ENCODE data around the gene CHN2.

The CHN2 gene

DNA sequence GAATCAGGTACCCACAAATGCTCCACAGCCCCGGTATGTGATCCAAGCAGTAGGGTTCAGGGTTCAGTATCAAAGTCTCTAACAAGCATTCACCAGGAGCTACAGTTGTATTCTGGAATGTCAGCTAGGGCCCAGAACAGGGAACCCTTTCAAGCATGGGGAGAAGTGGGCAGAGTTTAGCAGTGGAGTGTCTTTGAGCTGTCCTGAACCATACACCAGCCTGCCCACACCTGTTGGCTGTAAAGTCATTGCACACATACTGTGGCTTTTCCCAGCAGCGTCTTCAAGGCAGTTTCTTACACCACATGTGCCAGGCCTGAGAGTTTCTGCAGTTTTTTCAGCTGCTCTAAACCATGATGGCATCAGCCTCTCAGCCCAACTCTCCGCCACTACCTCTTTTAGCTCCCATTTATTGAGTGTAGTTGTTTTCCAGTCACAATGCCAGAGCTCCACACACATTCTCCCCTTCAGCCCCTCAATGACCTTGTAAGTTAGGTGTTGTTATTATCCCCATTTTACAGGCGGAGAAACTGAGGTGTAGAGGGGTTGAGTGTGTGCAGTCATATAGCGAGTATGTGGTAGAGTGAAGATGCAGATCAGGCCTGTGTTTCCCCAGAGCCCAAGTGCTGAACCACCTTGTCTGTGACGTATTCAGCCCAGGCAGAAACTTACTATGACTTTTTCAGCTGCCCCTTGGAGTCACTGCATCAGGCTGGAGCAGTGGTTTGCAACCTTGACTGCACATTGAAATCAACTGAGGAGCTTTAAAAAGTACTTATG, 83.1 kb downstream of the CHN2 start:
- H3K9ac ChIP-seq (ENCODE audit: low read depth in 1 of 2, low read length in 2 of 2) = no peak overlapping the region
- no peak overlapping the region for H3K27ac ChIP-seq (ENCODE audit: low read depth, low read length)
- H3K27me3 ChIP-seq (ENCODE audit: control insufficient read depth in 1 of 2, insufficient read depth in 2 of 2, low read length in 2 of 2) = no peaks in the 10 kb centered on the region
- peaks cover 31 to 33% of the 10 kb centered on the region in 2 donors for H3K4me1 ChIP-seq (ENCODE audit: control insufficient read depth in 1 of 2, insufficient read depth in 2 of 2, low read length in 2 of 2)
- H3K9me3 ChIP-seq (ENCODE audit: control insufficient read depth in 1 of 2, low read length in 2 of 2) = no peaks in the 10 kb centered on the region
- H3K36me3 ChIP-seq (ENCODE audit: control insufficient read depth in 1 of 2, insufficient read depth in 2 of 2, low read length in 2 of 2) = no peaks in the 10 kb centered on the region
- no peak overlapping the region for H3K4me3 ChIP-seq (ENCODE audit: low read depth in 1 of 2, low read length in 2 of 2)

DNA sequence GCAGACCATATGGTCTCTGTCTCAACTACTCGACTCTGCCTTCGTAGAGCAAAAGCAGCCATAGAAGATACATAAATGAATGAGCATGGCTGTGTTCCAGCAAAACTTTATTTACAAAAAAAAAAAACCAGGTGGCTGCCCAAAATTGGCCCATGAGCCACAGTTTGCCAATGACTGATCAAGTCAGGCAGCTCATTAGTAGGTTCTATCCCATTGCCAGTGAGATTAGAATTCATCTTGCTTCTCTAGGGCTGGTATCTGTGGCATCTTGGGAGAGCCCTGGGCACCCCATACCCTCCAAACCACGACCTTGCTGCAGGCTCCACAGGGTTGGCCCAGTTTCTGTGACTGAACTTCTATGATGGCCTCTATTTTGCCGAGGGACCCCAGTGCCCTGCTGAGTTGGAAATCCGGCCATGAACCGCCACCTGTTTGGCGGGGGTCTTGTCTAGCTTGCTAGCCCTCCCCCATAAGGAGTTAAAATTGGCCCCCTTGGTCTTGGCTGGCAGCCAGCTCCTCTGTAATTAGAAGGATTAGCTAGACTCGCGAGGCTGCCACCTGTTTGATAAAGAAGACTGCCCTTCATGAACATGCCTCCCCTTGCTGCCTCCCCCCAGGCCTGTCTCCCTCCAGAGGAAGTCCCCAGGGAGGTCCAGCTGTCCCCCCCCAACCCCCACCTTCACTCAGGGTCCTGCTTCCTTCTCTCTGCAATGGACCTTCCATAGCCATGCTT, 83.9 kb downstream of the CHN2 start:
- H3K9me3 ChIP-seq (ENCODE audit: control insufficient read depth in 1 of 2, low read length in 2 of 2) = no peaks in the 10 kb centered on the region
- no peak overlapping the region for H3K27ac ChIP-seq (ENCODE audit: low read depth, low read length)
- no peaks in the 10 kb centered on the region for H3K36me3 ChIP-seq (ENCODE audit: control insufficient read depth in 1 of 2, insufficient read depth in 2 of 2, low read length in 2 of 2)
- H3K4me1 ChIP-seq (ENCODE audit: control insufficient read depth in 1 of 2, insufficient read depth in 2 of 2, low read length in 2 of 2) = peaks cover 31 to 33% of the 10 kb centered on the region in 2 donors
- H3K9ac ChIP-seq (ENCODE audit: low read depth in 1 of 2, low read length in 2 of 2) = no peak overlapping the region
- no peaks in the 10 kb centered on the region for H3K27me3 ChIP-seq (ENCODE audit: control insufficient read depth in 1 of 2, insufficient read depth in 2 of 2, low read length in 2 of 2)
- no peak overlapping the region for H3K4me3 ChIP-seq (ENCODE audit: low read depth in 1 of 2, low read length in 2 of 2)

DNA sequence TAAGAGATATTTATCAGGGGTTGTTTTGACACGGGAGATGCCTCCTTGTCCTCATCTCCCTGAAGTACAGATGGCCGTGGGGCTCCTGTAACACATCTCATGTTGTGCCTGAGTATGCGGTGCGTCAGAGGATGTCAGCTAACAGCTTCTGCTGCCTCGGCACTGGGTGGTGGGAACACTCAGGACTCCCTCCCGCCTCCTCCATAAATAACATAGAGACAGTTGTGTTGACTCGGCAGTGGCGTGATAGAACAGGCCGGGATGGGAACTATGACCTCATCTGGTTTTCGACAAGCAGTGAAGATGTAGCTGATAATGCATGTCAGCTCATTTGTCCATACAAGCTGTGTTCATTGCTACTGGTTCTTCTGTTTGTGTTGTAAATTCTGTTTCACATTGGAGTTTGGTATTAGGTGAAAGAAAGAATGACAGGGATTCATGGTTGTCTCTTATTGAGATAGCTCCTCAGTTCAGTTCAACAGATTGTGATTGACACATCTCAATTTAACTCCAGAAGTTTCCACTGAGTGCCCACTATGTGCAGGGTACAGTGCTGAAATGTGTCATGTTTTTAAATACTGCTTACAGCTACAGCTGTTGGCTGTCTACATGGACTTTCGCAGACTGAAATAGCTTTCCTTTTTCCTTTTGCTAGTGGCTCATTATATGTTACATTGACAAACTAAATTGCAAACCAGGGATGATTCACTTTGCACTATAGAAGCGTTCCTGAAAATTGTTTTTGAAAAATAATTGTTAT, 87.4 kb downstream of the CHN2 start:
- no peaks in the 10 kb centered on the region for H3K9me3 ChIP-seq (ENCODE audit: control insufficient read depth in 1 of 2, low read length in 2 of 2)
- H3K9ac ChIP-seq (ENCODE audit: low read depth in 1 of 2, low read length in 2 of 2) = no peak overlapping the region
- H3K4me3 ChIP-seq (ENCODE audit: low read depth in 1 of 2, low read length in 2 of 2) = no peak overlapping the region
- peaks cover 18 to 19% of the 10 kb centered on the region in 2 donors for H3K4me1 ChIP-seq (ENCODE audit: control insufficient read depth in 1 of 2, insufficient read depth in 2 of 2, low read length in 2 of 2)
- no peak overlapping the region for H3K27ac ChIP-seq (ENCODE audit: low read depth, low read length)
- H3K36me3 ChIP-seq (ENCODE audit: control insufficient read depth in 1 of 2, insufficient read depth in 2 of 2, low read length in 2 of 2) = no peaks in the 10 kb centered on the region
- no peaks in the 10 kb centered on the region for H3K27me3 ChIP-seq (ENCODE audit: control insufficient read depth in 1 of 2, insufficient read depth in 2 of 2, low read length in 2 of 2)

DNA sequence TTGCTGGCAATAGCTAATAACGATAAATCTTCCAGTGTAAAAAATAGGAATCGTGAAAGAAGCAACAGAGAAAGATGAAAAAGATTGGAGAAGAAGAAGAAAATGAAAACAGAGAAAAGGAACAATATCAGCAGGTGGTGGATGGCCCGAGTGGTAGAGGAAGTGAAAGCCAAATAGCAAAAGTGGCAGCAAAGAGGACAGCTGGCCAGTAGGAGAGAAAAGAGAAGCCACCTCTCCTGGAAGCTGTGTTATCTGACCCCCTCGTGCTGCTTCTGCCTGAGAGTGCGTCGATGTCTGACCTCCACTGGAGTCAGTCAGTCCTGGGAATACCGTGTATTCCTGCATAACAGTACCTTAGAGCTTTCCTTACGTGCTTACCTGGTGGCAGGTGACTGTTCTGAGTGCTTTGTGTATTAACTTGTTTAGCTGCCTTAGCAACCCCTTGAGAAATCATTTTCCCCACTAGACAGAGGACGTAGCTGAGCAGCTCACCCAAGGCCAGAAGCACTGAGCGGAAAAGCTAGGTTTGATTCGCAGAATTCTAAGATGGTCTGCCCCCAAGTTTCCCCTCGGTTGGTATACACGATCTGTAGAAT, 88.3 kb downstream of the CHN2 start:
- Histone ChIP-seq H3K9me3 (ENCODE audit: control insufficient read depth in 1 of 2, low read length in 2 of 2) (no peaks in the 10 kb centered on the region), H3K27me3 (ENCODE audit: control insufficient read depth in 1 of 2, insufficient read depth in 2 of 2, low read length in 2 of 2) (no peaks in the 10 kb centered on the region), H3K4me1 (ENCODE audit: control insufficient read depth in 1 of 2, insufficient read depth in 2 of 2, low read length in 2 of 2) (peaks cover 9 to 10% of the 10 kb centered on the region in 2 donors), H3K9ac (ENCODE audit: low read depth in 1 of 2, low read length in 2 of 2) (no peak overlapping the region), H3K4me3 (ENCODE audit: low read depth in 1 of 2, low read length in 2 of 2) (no peak overlapping the region), H3K36me3 (ENCODE audit: control insufficient read depth in 1 of 2, insufficient read depth in 2 of 2, low read length in 2 of 2) (no peaks in the 10 kb centered on the region), H3K27ac (ENCODE audit: low read depth, low read length) (no peak overlapping the region)

DNA sequence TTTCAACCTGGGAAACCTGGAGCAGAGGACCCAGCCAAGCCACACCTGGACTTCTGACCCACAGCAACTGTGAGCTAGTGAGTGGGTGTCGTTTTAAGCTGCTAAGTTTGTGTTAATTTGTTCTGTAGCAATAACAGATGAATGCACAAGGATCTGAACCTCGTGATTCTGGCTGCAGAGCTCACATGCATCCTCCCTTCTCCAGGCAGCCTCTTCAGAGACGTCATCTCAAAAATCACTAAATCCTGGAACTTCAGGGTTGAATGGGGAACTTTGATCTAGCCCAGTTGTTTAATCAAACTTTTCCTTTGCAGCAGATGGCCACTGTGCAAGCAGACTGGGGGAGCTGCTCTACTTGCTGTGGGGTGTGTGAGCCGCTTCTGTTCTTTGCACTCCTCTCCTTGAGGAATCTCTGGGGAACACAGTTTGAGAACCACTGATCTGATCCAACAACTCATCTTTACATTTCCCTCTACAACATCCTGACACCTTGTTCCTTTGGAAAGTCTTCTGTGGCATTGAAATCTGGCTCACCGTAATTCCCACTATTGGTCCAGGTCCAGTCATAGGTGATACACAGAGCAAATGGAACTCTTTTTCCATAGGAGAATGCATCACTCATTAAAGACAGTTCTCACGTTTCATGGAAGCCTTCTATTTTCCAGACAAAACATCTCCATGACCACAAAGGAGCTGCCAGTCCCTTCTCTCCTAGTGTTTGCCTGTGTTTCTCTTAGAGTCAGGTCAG, 90.3 kb downstream of the CHN2 start:
- no peaks in the 10 kb centered on the region for H3K9me3 ChIP-seq (ENCODE audit: control insufficient read depth in 1 of 2, low read length in 2 of 2)
- no peak overlapping the region for H3K27ac ChIP-seq (ENCODE audit: low read depth, low read length)
- H3K27me3 ChIP-seq (ENCODE audit: control insufficient read depth in 1 of 2, insufficient read depth in 2 of 2, low read length in 2 of 2) = no peaks in the 10 kb centered on the region
- no peak overlapping the region for H3K4me3 ChIP-seq (ENCODE audit: low read depth in 1 of 2, low read length in 2 of 2)
- H3K4me1 ChIP-seq (ENCODE audit: control insufficient read depth in 1 of 2, insufficient read depth in 2 of 2, low read length in 2 of 2) = peaks cover 8 to 13% of the 10 kb centered on the region in 2 donors
- H3K9ac ChIP-seq (ENCODE audit: low read depth in 1 of 2, low read length in 2 of 2) = no peak overlapping the region
- no peaks in the 10 kb centered on the region for H3K36me3 ChIP-seq (ENCODE audit: control insufficient read depth in 1 of 2, insufficient read depth in 2 of 2, low read length in 2 of 2)

DNA sequence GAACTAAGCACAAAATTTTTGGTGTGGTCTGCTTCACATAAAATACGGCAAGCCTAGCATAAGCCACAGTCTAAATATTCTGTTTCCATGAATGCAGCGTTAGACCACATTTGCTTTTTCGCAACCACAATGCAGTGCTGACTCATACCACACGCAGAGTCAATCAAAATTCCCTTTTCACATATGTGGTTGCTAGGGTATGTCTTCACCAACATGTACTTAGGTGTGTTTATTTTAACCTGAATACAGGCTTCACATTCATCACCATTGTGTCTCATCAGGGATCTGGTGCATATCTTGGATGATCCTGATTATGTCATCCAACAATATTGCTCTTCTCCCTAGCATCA, 90.8 kb downstream of the CHN2 start:
- Histone ChIP-seq H3K27ac (ENCODE audit: low read depth, low read length) (no peak overlapping the region), H3K36me3 (ENCODE audit: control insufficient read depth in 1 of 2, insufficient read depth in 2 of 2, low read length in 2 of 2) (no peaks in the 10 kb centered on the region), H3K4me1 (ENCODE audit: control insufficient read depth in 1 of 2, insufficient read depth in 2 of 2, low read length in 2 of 2) (peaks cover 8 to 13% of the 10 kb centered on the region in 2 donors), H3K9me3 (ENCODE audit: control insufficient read depth in 1 of 2, low read length in 2 of 2) (no peaks in the 10 kb centered on the region), H3K27me3 (ENCODE audit: control insufficient read depth in 1 of 2, insufficient read depth in 2 of 2, low read length in 2 of 2) (no peaks in the 10 kb centered on the region), H3K4me3 (ENCODE audit: low read depth in 1 of 2, low read length in 2 of 2) (no peak overlapping the region), H3K9ac (ENCODE audit: low read depth in 1 of 2, low read length in 2 of 2) (no peak overlapping the region)

DNA sequence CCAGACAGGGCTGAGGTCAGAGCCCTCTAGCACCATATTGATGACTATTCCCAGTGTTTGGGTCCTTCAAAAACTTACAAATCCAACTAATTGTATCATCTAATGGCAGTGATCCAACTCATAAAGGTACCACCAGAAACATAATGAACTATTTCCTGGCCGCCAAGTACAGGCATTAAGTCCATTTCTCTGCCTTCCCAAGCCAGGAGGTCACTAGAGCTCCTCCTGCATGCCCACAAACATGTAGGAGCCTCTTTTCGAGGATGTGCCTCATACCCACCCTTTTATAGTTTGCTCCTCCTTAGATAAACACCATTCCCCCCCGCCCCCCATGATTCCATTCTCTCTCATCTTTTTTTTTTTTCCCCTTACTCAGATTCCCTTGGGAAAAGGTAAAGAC, 91.3 kb downstream of the CHN2 start:
- Histone ChIP-seq H3K27ac (ENCODE audit: low read depth, low read length) (no peak overlapping the region), H3K4me3 (ENCODE audit: low read depth in 1 of 2, low read length in 2 of 2) (no peak overlapping the region), H3K9ac (ENCODE audit: low read depth in 1 of 2, low read length in 2 of 2) (no peak overlapping the region), H3K36me3 (ENCODE audit: control insufficient read depth in 1 of 2, insufficient read depth in 2 of 2, low read length in 2 of 2) (no peaks in the 10 kb centered on the region), H3K4me1 (ENCODE audit: control insufficient read depth in 1 of 2, insufficient read depth in 2 of 2, low read length in 2 of 2) (peaks cover 9 to 15% of the 10 kb centered on the region in 2 donors), H3K9me3 (ENCODE audit: control insufficient read depth in 1 of 2, low read length in 2 of 2) (no peaks in the 10 kb centered on the region), H3K27me3 (ENCODE audit: control insufficient read depth in 1 of 2, insufficient read depth in 2 of 2, low read length in 2 of 2) (no peaks in the 10 kb centered on the region)

DNA sequence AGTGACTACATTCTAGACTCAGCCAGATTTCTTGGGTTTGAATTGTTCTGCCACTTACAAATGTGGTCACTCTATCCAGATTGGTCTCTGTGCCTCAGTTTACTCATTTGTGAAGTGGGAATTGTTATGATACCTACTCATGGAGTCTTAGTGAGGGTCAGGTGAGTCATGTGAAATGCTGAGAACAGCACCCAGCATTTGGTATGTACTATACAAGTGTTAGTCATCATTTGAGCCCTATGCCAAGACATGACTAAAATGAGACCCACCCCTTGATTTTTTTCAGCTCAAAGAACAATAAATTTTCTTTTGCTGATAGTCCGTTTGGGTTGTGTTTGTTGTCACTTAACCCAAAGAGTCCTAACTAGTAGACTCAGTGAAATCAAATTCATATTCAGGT, 92.8 kb downstream of the CHN2 start:
- no peak overlapping the region for H3K9ac ChIP-seq (ENCODE audit: low read depth in 1 of 2, low read length in 2 of 2)
- no peak overlapping the region for H3K27ac ChIP-seq (ENCODE audit: low read depth, low read length)

DNA sequence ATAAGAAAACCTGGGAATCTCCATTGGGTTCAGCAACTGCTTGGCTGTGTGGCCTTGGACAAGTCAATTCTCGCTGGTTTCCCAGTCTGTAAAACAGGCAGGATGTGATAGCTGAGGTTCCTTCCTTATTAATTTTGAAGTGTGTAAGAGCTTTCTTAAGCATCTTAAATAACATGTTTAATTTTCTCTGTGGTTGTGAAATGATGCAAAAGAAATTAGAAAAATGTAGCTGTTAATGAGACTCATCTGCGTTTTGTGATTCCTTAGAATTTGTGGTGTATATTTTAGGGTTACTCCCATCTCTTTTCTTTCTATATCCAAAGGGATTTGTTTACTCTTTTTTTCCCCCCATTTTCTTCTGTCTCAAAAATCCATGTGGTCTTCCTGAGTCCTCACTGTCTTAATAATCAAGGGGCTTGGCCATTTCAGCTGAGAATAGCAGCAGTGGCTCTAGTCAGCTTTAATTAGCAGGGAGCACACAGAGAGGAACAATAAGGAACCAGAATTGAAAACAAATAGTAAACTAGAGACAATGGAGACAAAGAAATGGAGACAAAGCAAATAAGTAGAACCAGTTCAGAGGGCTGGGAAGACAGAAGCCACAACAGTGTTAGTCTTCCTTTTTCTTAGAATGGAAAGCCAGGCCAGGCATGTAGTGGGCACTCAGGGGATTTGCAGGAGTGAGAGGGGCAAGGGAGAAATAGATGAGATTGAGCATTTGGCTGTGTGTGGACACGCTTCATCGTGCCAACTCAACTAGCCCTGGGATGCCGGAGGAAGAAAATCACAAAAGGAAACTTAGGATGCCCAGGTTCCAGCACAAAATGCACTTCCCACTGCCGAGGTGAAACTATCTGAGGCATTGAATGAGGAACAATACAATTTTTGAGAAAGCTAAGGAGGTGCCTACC, 93.9 kb downstream of the CHN2 start:
- H3K27me3 ChIP-seq (ENCODE audit: control insufficient read depth in 1 of 2, insufficient read depth in 2 of 2, low read length in 2 of 2) = no peaks in the 10 kb centered on the region
- H3K27ac ChIP-seq (ENCODE audit: low read depth, low read length) = no peak overlapping the region
- H3K9ac ChIP-seq (ENCODE audit: low read depth in 1 of 2, low read length in 2 of 2) = no peak overlapping the region
- no peaks in the 10 kb centered on the region for H3K36me3 ChIP-seq (ENCODE audit: control insufficient read depth in 1 of 2, insufficient read depth in 2 of 2, low read length in 2 of 2)
- H3K4me1 ChIP-seq (ENCODE audit: control insufficient read depth in 1 of 2, insufficient read depth in 2 of 2, low read length in 2 of 2) = peaks cover 17 to 27% of the 10 kb centered on the region in 2 donors
- H3K9me3 ChIP-seq (ENCODE audit: control insufficient read depth in 1 of 2, low read length in 2 of 2) = no peaks in the 10 kb centered on the region
- H3K4me3 ChIP-seq (ENCODE audit: low read depth in 1 of 2, low read length in 2 of 2) = no peak overlapping the region

More for the DNA sequence above, 92.8 kb downstream of the CHN2 start:
- peaks cover 16 to 27% of the 10 kb centered on the region in 2 donors for H3K4me1 ChIP-seq (ENCODE audit: control insufficient read depth in 1 of 2, insufficient read depth in 2 of 2, low read length in 2 of 2)
- no peaks in the 10 kb centered on the region for H3K36me3 ChIP-seq (ENCODE audit: control insufficient read depth in 1 of 2, insufficient read depth in 2 of 2, low read length in 2 of 2)
- H3K9me3 ChIP-seq (ENCODE audit: control insufficient read depth in 1 of 2, low read length in 2 of 2) = no peaks in the 10 kb centered on the region
- H3K4me3 ChIP-seq (ENCODE audit: low read depth in 1 of 2, low read length in 2 of 2) = no peak overlapping the region
- no peaks in the 10 kb centered on the region for H3K27me3 ChIP-seq (ENCODE audit: control insufficient read depth in 1 of 2, insufficient read depth in 2 of 2, low read length in 2 of 2)
